ENCODE results near the gene ZNF865. TPM values are rescaled to one million over a fixed set of nuclear protein-coding genes. Genes with fewer than 3 reads are reported as not detected.
A peak's percentile ranks its signal among the peaks of the same experiment; 100 is the strongest.

ZNF865 gene
- total and polyA plus RNA-seq, 8 donors: 5.7 to 9.7 (median 7.8) TPM

- Histone ChIP-seq H3K4me1 (peaks cover 0 to 5% (median 0%) of the 10 kb centered on the region in 3 donors), H3K27ac (no peak overlapping the region), H3K9me3 (no peaks in the 10 kb centered on the region), H3K27me3 (no peaks in the 10 kb centered on the region), H3K36me3 (peaks cover 0 to 19% (median 3%) of the 10 kb centered on the region in 3 donors), H3K4me3 (no peak overlapping the region)
- TF ChIP-seq, protein P1, sequence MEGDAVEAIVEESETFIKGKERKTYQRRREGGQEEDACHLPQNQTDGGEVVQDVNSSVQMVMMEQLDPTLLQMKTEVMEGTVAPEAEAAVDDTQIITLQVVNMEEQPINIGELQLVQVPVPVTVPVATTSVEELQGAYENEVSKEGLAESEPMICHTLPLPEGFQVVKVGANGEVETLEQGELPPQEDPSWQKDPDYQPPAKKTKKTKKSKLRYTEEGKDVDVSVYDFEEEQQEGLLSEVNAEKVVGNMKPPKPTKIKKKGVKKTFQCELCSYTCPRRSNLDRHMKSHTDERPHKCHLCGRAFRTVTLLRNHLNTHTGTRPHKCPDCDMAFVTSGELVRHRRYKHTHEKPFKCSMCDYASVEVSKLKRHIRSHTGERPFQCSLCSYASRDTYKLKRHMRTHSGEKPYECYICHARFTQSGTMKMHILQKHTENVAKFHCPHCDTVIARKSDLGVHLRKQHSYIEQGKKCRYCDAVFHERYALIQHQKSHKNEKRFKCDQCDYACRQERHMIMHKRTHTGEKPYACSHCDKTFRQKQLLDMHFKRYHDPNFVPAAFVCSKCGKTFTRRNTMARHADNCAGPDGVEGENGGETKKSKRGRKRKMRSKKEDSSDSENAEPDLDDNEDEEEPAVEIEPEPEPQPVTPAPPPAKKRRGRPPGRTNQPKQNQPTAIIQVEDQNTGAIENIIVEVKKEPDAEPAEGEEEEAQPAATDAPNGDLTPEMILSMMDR (IDR thresholded peaks at IDR 0.05): no peak
- 96 to 97% methylated on average over 27 to 30 of the region's 30 CpGs for WGBS, 2 donors
- ATAC-seq (no peak), DNase-seq (peak in 3 of 6 donors; percentile 55 to 82 (median 65)), FAIRE-seq (no peak)
- intact Hi-C loops (cut with DNase I): no loop called here
These were observed 7.9 kb upstream of the ZNF865 start for GRCh38 chr19:55597501-55597921.

GRCh38 chr19:55598034-55598433 is 7.4 kb upstream of the ZNF865 start:
- Histone ChIP-seq H3K27ac (no peak overlapping the region), H3K4me1 (peaks cover 0 to 5% (median 0%) of the 10 kb centered on the region in 3 donors), H3K4me3 (no peak overlapping the region), H3K9me3 (no peaks in the 10 kb centered on the region), H3K36me3 (peaks cover 0 to 18% (median 3%) of the 10 kb centered on the region in 3 donors), H3K27me3 (no peaks in the 10 kb centered on the region)
- TF ChIP-seq, protein P1 (IDR thresholded peaks at IDR 0.05): no peak
- WGBS, 2 donors: 85 to 89% methylated on average over 9 of the region's 9 CpGs
- no peak for DNase-seq
- no peak for FAIRE-seq
- intact Hi-C loops (cut with DNase I): no loop called here
- no peak for ATAC-seq

DNA sequence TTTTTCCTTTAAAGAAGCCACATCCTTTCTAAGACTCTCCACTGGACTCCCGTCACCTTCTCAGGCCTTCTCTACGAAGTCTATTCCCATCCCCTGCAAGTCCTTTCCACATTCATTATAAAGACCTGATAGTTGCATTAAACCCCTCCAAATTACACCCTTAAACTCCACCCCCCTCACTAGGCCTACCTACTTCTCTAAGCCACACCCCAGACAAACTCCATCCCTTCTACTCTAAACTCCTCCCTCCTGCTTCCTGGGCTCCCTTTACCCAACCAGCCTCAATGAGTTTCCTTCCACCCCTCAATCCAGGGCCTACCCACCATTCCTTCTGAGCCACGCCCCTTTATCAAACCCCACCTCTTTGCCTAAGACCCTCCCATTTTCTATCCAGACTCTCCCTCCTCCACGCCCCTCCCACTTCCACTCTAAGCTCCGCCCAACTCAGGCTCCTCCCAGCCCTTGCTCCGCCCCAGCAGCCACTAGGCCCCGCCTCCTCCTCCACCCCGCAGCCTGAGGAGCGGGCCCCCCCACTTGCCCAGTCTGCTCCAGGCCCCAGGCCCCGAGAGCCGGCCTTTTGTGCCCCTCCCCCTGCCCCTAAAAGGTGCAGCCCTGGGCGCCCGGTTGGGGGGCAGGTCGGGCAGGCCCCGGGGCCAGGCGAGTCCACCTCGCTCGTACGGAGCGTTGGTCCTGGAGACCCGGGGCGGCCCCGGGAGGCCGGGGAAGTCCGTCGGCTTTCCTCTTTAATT is 6.6 kb upstream of the ZNF865 start:
- WGBS, 2 donors: 7% methylated on average over 25 to 26 of the region's 26 CpGs
- no peaks in the 10 kb centered on the region for H3K9me3 ChIP-seq
- peaks cover 0 to 5% (median 0%) of the 10 kb centered on the region in 3 donors for H3K4me1 ChIP-seq
- ATAC-seq: peak; percentile 64 to 86 (median 79)
- H3K4me3 ChIP-seq: peak overlapping the region; percentile 62 to 86 (median 78)
- H3K36me3 ChIP-seq: peaks cover 0 to 15% (median 3%) of the 10 kb centered on the region in 3 donors
- TF ChIP-seq, protein P1 (IDR thresholded peaks at IDR 0.05): no peak
- peak; percentile 81 to 97 (median 92) for DNase-seq
- intact Hi-C loops (cut with DNase I): no loop called here
- H3K27me3 ChIP-seq: no peaks in the 10 kb centered on the region
- peak; percentile 84 for FAIRE-seq
- H3K27ac ChIP-seq: peak overlapping the region; percentile 83 to 98 (median 97)

DNA sequence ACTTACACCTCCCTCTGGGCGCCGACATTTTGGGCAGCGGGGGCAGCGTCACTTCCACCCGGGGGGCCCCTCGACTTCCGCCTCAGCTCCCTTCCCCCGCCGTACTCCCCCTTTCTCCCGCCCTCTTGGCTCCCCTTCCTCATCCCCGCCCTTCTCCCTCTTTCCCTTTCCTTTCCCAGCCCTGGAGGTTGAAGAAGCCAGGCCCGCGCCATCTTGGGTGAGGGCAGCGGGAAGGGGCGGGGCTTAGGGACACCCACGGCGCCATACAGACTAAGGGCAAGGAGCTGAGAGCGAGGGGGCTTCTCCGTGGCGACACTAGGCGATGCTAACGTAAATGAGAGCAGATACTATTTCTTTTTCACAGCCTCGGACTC is 6.0 kb upstream of the ZNF865 start, which contains the start of gene FIZ1:
TSS of gene FIZ1 (minus strand) at position 50 of the 374 bp plus-strand sequence. CDS start 1,652 bp downstream, outside the sequence.
- Histone ChIP-seq H3K4me1 (peaks cover 0 to 10% (median 0%) of the 10 kb centered on the region in 3 donors), H3K4me3 (peak within 1 kb of the TSS; percentile 62 to 86 (median 78)), H3K27me3 (no peaks in the 10 kb centered on the region), H3K36me3 (peaks cover 0 to 15% (median 3%) of the 10 kb centered on the region in 3 donors), H3K27ac (peak within 1 kb of the TSS; percentile 83 to 98 (median 97)), H3K9me3 (no peaks in the 10 kb centered on the region)
- peak; percentile 94 to 99 (median 98) for DNase-seq
- 0% methylated on average over 21 to 23 of the region's 23 CpGs for WGBS, 2 donors
- FAIRE-seq: peak; percentile 87
- ATAC-seq: peak; percentile 85 to 94 (median 87)
- TF ChIP-seq, protein P1 (IDR thresholded peaks at IDR 0.05): no peak
- intact Hi-C loops (cut with DNase I): no loop called here

Measured in pancreas (tissue), 10 donors.